ENCODE measurements around the gene CDC42EP4.

Gene CDC42EP4

DNA sequence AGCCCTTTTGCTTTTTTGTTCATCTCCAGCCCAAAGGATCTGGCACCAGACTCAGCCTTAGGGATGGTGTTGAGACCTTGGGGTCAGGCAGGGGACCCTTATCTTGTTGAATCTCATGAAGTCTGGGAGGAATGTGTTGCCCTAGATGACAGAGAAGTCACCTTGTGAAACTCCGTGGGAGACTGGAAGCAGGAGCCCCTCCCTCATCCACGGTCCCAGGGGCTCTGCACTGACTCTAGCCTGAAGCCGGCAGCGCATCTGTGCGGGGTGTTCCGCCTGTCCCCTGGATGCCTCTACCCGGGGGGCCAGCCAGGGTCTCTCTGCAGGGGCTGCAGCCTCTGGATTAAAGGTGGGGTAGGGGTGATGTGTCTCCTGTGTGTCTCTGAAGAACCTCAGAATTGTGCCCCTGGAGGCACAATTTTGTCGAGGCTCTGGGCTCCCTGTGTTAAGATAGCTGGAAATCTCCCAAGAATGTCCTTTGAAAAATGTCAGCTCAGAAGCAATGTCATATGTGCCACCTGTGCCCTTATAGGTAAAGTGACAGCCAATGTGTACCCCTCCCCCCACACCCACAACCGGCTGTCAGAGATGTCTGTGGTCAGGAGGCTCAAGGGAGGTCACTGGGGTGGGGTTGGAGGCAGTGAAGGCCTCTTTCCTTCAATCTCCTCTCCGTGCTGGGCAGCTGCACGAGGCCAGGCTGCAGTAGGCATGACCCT, 32.1 kb upstream of the CDC42EP4 start:
- H3K4me3 ChIP-seq (ENCODE audit: low read depth, low read length) = no peak overlapping the region
- no peak for DNase-seq (ENCODE audit: low read depth)
- in situ Hi-C loops (cut with HindIII; ENCODE audit: low sequenced_read_pairs) = no loop called here
- TF ChIP-seq, protein P1, sequence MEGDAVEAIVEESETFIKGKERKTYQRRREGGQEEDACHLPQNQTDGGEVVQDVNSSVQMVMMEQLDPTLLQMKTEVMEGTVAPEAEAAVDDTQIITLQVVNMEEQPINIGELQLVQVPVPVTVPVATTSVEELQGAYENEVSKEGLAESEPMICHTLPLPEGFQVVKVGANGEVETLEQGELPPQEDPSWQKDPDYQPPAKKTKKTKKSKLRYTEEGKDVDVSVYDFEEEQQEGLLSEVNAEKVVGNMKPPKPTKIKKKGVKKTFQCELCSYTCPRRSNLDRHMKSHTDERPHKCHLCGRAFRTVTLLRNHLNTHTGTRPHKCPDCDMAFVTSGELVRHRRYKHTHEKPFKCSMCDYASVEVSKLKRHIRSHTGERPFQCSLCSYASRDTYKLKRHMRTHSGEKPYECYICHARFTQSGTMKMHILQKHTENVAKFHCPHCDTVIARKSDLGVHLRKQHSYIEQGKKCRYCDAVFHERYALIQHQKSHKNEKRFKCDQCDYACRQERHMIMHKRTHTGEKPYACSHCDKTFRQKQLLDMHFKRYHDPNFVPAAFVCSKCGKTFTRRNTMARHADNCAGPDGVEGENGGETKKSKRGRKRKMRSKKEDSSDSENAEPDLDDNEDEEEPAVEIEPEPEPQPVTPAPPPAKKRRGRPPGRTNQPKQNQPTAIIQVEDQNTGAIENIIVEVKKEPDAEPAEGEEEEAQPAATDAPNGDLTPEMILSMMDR (IDR thresholded peaks at IDR 0.05; ENCODE audit: low read depth, low read length, missing control alignments) = no peak

DNA sequence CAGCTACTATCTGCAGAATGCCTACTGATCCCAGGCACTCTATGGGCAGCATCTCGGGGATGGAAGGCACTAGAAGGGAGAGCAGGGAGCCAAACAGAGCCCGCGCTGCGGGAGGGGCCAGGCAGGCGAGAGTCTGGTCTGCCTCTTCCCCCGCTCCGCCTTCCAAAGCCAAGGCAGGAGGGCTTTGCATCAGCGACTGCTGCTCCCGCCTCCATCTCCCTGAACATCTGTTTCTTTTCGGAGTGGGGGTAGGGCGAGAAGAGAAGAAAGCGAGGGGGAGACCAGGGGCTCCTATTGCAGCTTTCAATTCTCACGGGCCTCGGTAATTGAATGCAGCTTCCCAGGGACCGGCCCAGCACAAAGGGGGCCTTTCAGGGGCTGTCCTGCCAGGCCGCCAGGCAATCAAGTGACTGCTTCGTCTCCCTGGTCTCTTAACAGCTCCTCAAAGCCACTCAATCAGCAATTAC, 31.4 kb upstream of the CDC42EP4 start:
- TF ChIP-seq, protein P1 (IDR thresholded peaks at IDR 0.05; ENCODE audit: low read depth, low read length, missing control alignments) = no peak
- in situ Hi-C loops (cut with HindIII; ENCODE audit: low sequenced_read_pairs) = no loop called here
- DNase-seq (ENCODE audit: low read depth) = no peak
- no peak overlapping the region for H3K4me3 ChIP-seq (ENCODE audit: low read depth, low read length)

DNA sequence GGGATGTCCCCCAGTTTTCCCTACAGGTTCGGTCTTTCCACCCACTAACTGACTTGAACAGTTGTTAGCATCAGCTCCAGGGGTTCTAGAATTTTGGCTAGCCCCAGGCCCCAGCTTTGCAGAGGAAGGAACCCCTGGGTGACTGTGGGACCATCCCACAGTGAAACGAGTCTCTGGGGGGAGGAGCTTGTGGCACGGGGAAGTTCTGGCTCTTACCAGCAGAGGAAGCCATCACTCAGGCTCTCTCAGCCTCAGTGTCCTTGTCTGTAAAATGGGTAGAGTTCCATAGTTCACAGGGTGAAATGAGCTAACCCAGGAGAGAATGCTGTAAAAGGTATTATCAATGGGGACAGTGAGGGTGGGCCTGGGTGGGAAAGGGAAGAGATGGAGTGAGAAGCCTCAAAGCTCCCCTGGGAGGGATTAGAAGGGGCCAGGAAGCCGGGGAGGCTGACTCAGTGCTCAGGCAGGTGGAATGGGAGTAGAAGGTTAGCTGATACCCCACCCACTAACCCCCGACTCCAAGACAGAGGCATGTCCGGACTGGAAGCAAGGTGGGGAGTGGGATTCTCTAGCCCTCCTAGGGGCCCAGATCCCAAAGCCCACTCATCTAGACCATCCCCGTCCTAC, 30.9 kb upstream of the CDC42EP4 start:
- DNase-seq (ENCODE audit: low read depth) = no peak
- TF ChIP-seq, protein P1 (IDR thresholded peaks at IDR 0.05; ENCODE audit: low read depth, low read length, missing control alignments) = no peak
- in situ Hi-C loops (cut with HindIII; ENCODE audit: low sequenced_read_pairs) = no loop called here
- H3K4me3 ChIP-seq (ENCODE audit: low read depth, low read length) = no peak overlapping the region

DNA sequence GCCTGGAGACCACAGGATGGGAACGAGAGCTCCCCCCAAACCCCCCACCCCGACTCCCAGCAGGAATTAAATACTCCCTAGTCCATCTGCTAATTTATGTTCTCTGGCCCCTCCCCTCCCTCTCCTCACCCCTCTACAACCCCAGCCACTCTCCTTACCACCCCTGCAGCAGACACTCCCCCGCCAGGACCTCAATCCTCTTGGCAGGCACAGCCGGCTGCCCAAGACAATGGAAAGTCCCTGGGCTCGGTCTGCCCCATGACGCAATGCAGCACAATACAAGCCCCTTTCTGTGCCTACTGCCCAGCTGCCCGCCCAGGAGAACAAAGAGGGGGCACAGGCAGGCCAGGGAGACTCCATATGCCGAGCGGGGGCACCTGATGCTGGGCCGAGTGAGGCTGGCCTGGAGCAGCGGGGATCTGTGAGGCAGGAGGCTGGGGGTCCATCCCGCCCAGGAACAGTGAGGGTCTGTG, 30.3 kb upstream of the CDC42EP4 start:
- no peak overlapping the region for H3K4me3 ChIP-seq (ENCODE audit: low read depth, low read length)
- peak; percentile 79 for DNase-seq (ENCODE audit: low read depth)
- in situ Hi-C loops (cut with HindIII; ENCODE audit: low sequenced_read_pairs) = no loop called here
- TF ChIP-seq, protein P1 (IDR thresholded peaks at IDR 0.05; ENCODE audit: low read depth, low read length, missing control alignments) = no peak

DNA sequence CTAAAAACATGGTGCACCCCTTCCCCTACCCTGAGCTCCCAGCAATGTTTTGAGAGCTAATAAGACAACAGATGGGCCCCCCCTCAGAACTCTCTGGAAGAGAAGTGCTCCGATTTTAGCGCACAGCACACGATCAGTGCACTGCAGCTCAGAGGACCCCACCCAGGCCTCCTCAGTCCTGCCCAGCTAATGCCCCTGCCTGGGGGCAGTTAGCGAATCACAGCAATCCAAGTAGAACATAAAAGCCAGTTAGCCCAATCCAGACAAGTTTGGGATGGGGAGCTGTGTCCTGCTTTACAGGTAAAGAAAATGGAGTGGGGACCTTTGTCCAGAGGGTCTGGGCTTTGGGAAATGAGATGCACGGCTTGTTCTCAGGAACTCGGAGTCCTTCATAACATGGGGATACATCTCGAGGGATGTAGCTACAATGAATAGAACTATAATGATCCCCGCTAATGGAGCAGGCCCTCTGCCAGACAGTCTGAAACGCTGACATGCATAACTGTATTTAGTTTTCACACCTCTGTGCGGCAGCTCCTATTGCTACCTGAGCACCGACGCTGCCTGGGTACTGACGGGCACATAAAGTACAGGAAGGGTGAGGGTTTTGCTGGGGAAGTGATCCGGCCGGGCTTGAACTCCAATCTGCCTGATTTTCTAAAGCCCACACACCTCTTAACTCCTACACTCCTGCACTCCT, 29.7 kb upstream of the CDC42EP4 start:
- in situ Hi-C loops (cut with HindIII; ENCODE audit: low sequenced_read_pairs) = no loop called here
- no peak for DNase-seq (ENCODE audit: low read depth)
- TF ChIP-seq, protein P1 (IDR thresholded peaks at IDR 0.05; ENCODE audit: low read depth, low read length, missing control alignments) = no peak

DNA sequence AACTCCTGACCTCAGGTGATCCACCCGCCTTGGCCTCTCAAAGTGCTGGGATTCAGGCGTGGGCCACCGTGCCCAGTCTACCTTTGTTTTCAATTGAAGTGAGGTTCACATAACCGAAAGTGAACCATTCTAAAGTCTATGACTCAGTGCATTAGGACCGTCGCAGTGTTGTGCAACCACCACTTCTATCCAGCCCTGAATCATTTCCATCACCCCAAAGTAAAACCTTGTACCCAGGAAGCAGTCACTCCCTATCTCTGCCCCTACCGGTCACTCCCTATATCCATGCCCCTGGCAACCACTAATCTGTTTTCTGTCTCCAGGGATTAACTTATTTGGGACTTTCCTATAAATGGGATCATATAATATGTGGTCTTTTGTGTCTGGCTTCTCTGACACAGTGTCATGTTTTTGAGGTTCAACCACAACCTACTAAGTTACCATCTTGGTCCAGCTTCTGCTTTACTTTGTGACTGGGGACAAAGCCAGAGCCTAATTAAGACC, 28.3 kb upstream of the CDC42EP4 start:
- in situ Hi-C loops (cut with HindIII; ENCODE audit: low sequenced_read_pairs) = no loop called here
- DNase-seq (ENCODE audit: low read depth) = peak; percentile 79
- H3K4me3 ChIP-seq (ENCODE audit: low read depth, low read length) = no peak overlapping the region
- TF ChIP-seq, protein P1 (IDR thresholded peaks at IDR 0.05; ENCODE audit: low read depth, low read length, missing control alignments) = peak; percentile 43

More for the DNA sequence above, 29.7 kb upstream of the CDC42EP4 start:
- H3K4me3 ChIP-seq (ENCODE audit: low read depth, low read length) = no peak overlapping the region

All from astrocyte of the cerebellum (primary cell).